ENCODE results near the gene SLC20A1.

Gene SLC20A1

DNA sequence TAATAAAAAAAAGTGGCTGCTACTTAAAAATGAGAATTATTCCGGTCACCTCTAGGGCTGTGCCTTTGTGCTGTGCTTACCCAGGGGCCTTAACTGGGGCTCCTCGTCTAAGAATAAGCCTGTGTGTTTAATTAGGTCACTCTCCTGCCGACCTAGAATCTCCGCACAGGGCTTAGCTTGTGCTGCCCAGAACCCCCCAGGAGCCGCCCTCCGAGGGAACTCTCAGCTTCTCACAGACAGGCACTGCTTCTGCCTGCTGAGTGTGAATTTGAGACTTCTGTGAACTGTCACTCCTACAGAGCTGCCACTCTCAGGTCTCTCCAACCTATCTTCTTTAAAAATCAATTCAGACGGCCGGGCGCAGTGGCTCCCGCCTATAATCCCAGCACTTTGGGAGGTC is 63.2 kb downstream of the SLC20A1 start:
- Histone ChIP-seq H3K27me3 (ENCODE audit: insufficient read depth, low read length) (peaks cover 4% of the 10 kb centered on the region; the same call in 1 of the 2 replicates), H3K9me3 (ENCODE audit: low read length) (no peaks in the 10 kb centered on the region), H3K79me2 (ENCODE audit: insufficient read depth, low read length) (no peaks in the 10 kb centered on the region), H2AFZ (ENCODE audit: low read length) (no peak overlapping the region), H3K4me2 (ENCODE audit: low read length) (no peak overlapping the region), H3K4me3 (ENCODE audit: low read depth, low read length, poor library complexity, severe bottlenecking) (no peak overlapping the region), H3K27ac (ENCODE audit: low read depth, low read length, poor library complexity, severe bottlenecking) (no peak overlapping the region), H4K20me1 (ENCODE audit: insufficient read depth, low read length) (no peaks in the 10 kb centered on the region), H3K4me1 (ENCODE audit: insufficient read depth, low read length, severe bottlenecking) (peaks cover 7% of the 10 kb centered on the region), H3K36me3 (ENCODE audit: insufficient read depth, low read length) (no peaks in the 10 kb centered on the region), H3K9ac (ENCODE audit: low read length) (no peak overlapping the region), H3F3A (ENCODE audit: insufficient read depth, low read length) (no peaks in the 10 kb centered on the region), H3K9me2 (ENCODE audit: low read depth, low read length) (no peaks in the 10 kb centered on the region)
- TF ChIP-seq, protein P1, sequence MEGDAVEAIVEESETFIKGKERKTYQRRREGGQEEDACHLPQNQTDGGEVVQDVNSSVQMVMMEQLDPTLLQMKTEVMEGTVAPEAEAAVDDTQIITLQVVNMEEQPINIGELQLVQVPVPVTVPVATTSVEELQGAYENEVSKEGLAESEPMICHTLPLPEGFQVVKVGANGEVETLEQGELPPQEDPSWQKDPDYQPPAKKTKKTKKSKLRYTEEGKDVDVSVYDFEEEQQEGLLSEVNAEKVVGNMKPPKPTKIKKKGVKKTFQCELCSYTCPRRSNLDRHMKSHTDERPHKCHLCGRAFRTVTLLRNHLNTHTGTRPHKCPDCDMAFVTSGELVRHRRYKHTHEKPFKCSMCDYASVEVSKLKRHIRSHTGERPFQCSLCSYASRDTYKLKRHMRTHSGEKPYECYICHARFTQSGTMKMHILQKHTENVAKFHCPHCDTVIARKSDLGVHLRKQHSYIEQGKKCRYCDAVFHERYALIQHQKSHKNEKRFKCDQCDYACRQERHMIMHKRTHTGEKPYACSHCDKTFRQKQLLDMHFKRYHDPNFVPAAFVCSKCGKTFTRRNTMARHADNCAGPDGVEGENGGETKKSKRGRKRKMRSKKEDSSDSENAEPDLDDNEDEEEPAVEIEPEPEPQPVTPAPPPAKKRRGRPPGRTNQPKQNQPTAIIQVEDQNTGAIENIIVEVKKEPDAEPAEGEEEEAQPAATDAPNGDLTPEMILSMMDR (IDR thresholded peaks at IDR 0.05; ENCODE audit: low read length): no peak
- TF ChIP-seq EZH2 (IDR thresholded peaks at IDR 0.05; ENCODE audit: borderline replicate concordance, low read length): no peak

DNA sequence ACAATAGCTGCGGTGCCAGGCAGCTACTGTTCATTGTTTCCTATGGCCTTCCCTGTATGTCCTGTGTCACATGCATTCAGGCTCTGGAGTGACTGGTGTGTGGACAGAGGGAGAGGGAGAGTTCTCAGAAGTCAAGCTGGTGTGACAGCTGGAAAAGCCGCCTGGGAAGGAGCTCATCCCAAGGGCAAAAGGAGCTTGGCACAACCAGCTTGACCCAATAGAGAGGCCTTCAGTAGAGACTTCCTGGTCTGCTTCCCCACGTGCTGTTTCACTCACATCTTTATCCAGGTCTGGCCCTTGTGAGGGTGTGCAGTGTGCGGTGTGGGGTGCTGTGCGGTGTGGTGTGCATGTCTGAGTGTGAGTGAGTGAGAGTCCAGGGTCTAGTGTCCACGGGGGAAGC is 64.0 kb downstream of the SLC20A1 start:
- H4K20me1 ChIP-seq (ENCODE audit: insufficient read depth, low read length): no peaks in the 10 kb centered on the region

DNA sequence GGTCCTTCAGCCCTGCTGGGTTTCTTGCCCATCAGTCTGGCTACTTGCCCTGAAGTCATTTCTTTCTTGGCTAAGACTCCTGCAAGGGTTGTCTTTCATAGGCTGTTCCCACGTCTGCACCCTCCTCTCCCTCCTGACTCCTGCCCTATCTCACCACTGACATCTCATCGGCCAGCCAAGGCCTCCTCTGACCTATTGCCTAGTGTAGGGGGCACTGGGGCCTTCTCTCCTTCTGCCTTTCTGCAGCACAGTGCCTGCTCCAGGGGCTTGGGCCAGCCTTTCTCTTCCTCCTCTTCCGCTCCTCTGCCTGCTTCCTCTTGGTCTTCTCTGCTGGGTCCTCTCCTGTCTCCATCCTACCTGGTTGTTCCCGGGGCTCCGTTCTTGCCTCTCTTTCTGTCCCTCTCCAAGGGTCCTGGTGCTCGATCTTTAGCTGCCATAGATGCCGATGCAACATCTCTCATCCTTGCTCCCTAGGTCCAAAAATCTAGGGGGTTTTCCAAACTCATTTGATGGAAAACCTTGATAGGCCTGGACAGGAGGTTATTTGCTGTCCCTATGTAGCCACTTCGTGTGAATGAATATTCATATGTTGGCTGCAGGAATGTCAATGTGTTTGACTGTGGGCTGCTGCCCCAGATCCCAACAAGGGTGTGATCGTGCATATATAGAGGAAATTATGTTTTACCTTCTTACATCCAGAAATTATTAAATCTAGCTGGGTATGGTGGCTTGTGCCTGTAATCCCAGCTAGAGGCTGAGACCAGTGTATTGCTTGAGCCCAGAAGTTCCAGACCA is 65.4 kb downstream of the SLC20A1 start:
- H3K27me3 ChIP-seq (ENCODE audit: insufficient read depth, low read length): peaks cover 4% of the 10 kb centered on the region; the same call in 1 of the 2 replicates
- H3K9me3 ChIP-seq (ENCODE audit: low read length): no peaks in the 10 kb centered on the region
- H3K9ac ChIP-seq (ENCODE audit: low read length): no peak overlapping the region
- H3K27ac ChIP-seq (ENCODE audit: low read depth, low read length, poor library complexity, severe bottlenecking): no peak overlapping the region
- H4K20me1 ChIP-seq (ENCODE audit: insufficient read depth, low read length): no peaks in the 10 kb centered on the region
- H2AFZ ChIP-seq (ENCODE audit: low read length): no peak overlapping the region
- no peak overlapping the region for H3K4me3 ChIP-seq (ENCODE audit: low read depth, low read length, poor library complexity, severe bottlenecking)
- no peaks in the 10 kb centered on the region for H3K36me3 ChIP-seq (ENCODE audit: insufficient read depth, low read length)
- H3K4me1 ChIP-seq (ENCODE audit: insufficient read depth, low read length, severe bottlenecking): peaks cover 7% of the 10 kb centered on the region
- no peaks in the 10 kb centered on the region for H3F3A ChIP-seq (ENCODE audit: insufficient read depth, low read length)
- no peaks in the 10 kb centered on the region for H3K79me2 ChIP-seq (ENCODE audit: insufficient read depth, low read length)
- no peak overlapping the region for H3K4me2 ChIP-seq (ENCODE audit: low read length)
- TF ChIP-seq EZH2 (IDR thresholded peaks at IDR 0.05; ENCODE audit: borderline replicate concordance, low read length): no peak
- TF ChIP-seq, protein P1 (IDR thresholded peaks at IDR 0.05; ENCODE audit: low read length): no peak
- no peaks in the 10 kb centered on the region for H3K9me2 ChIP-seq (ENCODE audit: low read depth, low read length)

More for the DNA sequence above, 64.0 kb downstream of the SLC20A1 start:
- Histone ChIP-seq H2AFZ (ENCODE audit: low read length) (no peak overlapping the region), H3K9me3 (ENCODE audit: low read length) (no peaks in the 10 kb centered on the region), H3K9ac (ENCODE audit: low read length) (no peak overlapping the region), H3K27me3 (ENCODE audit: insufficient read depth, low read length) (peaks cover 4% of the 10 kb centered on the region; the same call in 1 of the 2 replicates), H3K9me2 (ENCODE audit: low read depth, low read length) (no peaks in the 10 kb centered on the region), H3K4me1 (ENCODE audit: insufficient read depth, low read length, severe bottlenecking) (peaks cover 7% of the 10 kb centered on the region), H3K79me2 (ENCODE audit: insufficient read depth, low read length) (no peaks in the 10 kb centered on the region), H3K27ac (ENCODE audit: low read depth, low read length, poor library complexity, severe bottlenecking) (no peak overlapping the region), H3K36me3 (ENCODE audit: insufficient read depth, low read length) (no peaks in the 10 kb centered on the region), H3K4me3 (ENCODE audit: low read depth, low read length, poor library complexity, severe bottlenecking) (no peak overlapping the region), H3F3A (ENCODE audit: insufficient read depth, low read length) (no peaks in the 10 kb centered on the region), H3K4me2 (ENCODE audit: low read length) (no peak overlapping the region)
- TF ChIP-seq EZH2 (IDR thresholded peaks at IDR 0.05; ENCODE audit: borderline replicate concordance, low read length): no peak
- TF ChIP-seq, protein P1 (IDR thresholded peaks at IDR 0.05; ENCODE audit: low read length): no peak

Measured in OCI-LY1 (cell line).